AG04449 (cell line): ENCODE data around the gene DPYSL3.

Source experiments
- CTCF ChIA-PET: fragments of 350-600 bp; formaldehyde crosslinking; extraction: SDS; loops from one replicate; lab custom pipeline; 2021; ENCODE audit warnings: antibody characterized with exemption; lab: Yijun Ruan, JAX
- POLR2A ChIA-PET: fragments of 400-600, 350-600 bp; formaldehyde crosslinking; extraction: SDS; loops from one replicate; lab custom pipeline; 2020; ENCODE audit warnings: antibody characterized with exemption, inconsistent platforms; lab: Yijun Ruan, JAX
- DNase-seq: peaks from one replicate; pipeline ENCODE4 v3.0.0-alpha.2; 2010; ENCODE audit warnings: low read depth, low spot score
- H3K4me3 ChIP-seq: 2 replicates; pipeline ENCODE4 v1.5.1; 2011; ENCODE audit warnings: low read depth, mild to moderate bottlenecking, control low read depth, low read length
- CTCF ChIP-seq: IDR thresholded peaks from one replicate; pipeline ENCODE4 v1.5.1; 2011; ENCODE audit warnings: mild to moderate bottlenecking, moderate library complexity, low read length, control low read depth, inconsistent platforms; ENCODE audit not compliant: insufficient read depth; ENCODE audit errors: missing control alignments

The DPYSL3 gene

GRCh38 chr5:147439254-147439653 lies 70.6 kb downstream of the DPYSL3 start:
- ChIA-PET POLR2A (interaction anchor here (0.5 kb wide), 1 partner anchor 12 kb away, joined by 3 read pairs; no protein-coding TSS in a partner anchor), CTCF (interaction anchor here (1.0 to 3.0 kb wide), 3 partner anchors 13 to 119 kb away, joined by 3 to 18 read pairs (median 4); no protein-coding TSS in a partner anchor)
- H3K4me3 ChIP-seq: no peak overlapping the region
- DNase-seq: no peak
- no peak for TF ChIP-seq CTCF

GRCh38 chr5:147437161-147437596 lies 72.7 kb downstream of the DPYSL3 start:
- POLR2A ChIA-PET: no interaction called here
- DNase-seq: no peak

GRCh38 chr5:147436596-147436995 lies 73.3 kb downstream of the DPYSL3 start:
- TF ChIP-seq CTCF: no peak
- ChIA-PET CTCF (interaction anchor here (1.6 to 1.7 kb wide), 2 partner anchors 122 to 142 kb away, joined by 4 to 8 read pairs; no protein-coding TSS in a partner anchor), POLR2A (no interaction called here)
- H3K4me3 ChIP-seq: no peak overlapping the region
- DNase-seq: no peak

More at GRCh38 chr5:147437161-147437596, 72.7 kb downstream of the DPYSL3 start:
- CTCF ChIA-PET: interaction anchor here (1.6 to 1.7 kb wide), 2 partner anchors 121 to 141 kb away, joined by 4 to 8 read pairs; no protein-coding TSS in a partner anchor
- no peak for TF ChIP-seq CTCF
- H3K4me3 ChIP-seq: no peak overlapping the region

GRCh38 chr5:147434049-147434448 lies 75.8 kb downstream of the DPYSL3 start:
- ChIA-PET POLR2A (no interaction called here), CTCF (interaction anchor here (1.0 to 1.7 kb wide), 6 partner anchors 8 to 145 kb away, joined by 3 to 5 read pairs (median 3); no protein-coding TSS in a partner anchor)
- DNase-seq: no peak
- H3K4me3 ChIP-seq: no peak overlapping the region
- TF ChIP-seq CTCF: no peak

- CTCF ChIA-PET: no interaction called here
- no peak overlapping the region for H3K4me3 ChIP-seq
Observed at GRCh38 chr5:147432323-147432722, 77.5 kb downstream of the DPYSL3 start.

GRCh38 chr5:147431586-147431985 lies 78.3 kb downstream of the DPYSL3 start:
- no peak overlapping the region for H3K4me3 ChIP-seq
- DNase-seq: no peak
- no peak for TF ChIP-seq CTCF
- ChIA-PET CTCF (interaction anchor here (0.8 to 1.3 kb wide), 4 partner anchors 9 to 145 kb away, joined by 3 to 4 read pairs (median 4); no protein-coding TSS in a partner anchor), POLR2A (no interaction called here)

More at GRCh38 chr5:147432323-147432722, 77.5 kb downstream of the DPYSL3 start:
- no peak for TF ChIP-seq CTCF
- POLR2A ChIA-PET: no interaction called here
- DNase-seq: no peak
